HG03064 (cell line): ENCODE data around the gene ABCB11.
"Not testable (repeated sequence)": the region's sequence is repeated elsewhere in the genome, so short reads cannot be mapped to it uniquely, and the experiment has no call there.

Source experiments
- ATAC-seq: cut with Tn5 transposase; IDR thresholded peaks from one replicate; pipeline ENCODE4 v1.9.1; 2021; ENCODE audit warnings: low read depth; ENCODE audit not compliant: unreplicated experiment

ABCB11 gene

DNA sequence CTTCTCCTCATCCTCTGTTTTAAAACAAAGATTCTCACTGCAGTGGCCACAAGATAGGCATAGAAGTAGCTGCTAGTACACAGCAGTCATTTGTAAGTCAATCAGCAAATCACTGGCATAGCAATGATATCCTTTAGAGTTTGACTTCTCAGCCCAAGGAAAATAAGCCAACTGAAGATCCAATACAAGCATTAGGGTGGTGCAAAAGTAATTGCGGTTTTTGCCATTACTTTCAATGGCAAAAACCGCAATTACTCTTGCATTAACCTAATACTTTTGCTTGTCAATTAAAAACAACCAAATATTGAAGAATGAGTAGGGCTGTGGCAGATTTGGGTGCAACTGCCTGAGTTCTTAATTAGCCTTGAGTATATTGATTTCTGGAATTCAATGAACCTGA lies 127.2 kb downstream of the ABCB11 start:
- no peak for ATAC-seq

DNA sequence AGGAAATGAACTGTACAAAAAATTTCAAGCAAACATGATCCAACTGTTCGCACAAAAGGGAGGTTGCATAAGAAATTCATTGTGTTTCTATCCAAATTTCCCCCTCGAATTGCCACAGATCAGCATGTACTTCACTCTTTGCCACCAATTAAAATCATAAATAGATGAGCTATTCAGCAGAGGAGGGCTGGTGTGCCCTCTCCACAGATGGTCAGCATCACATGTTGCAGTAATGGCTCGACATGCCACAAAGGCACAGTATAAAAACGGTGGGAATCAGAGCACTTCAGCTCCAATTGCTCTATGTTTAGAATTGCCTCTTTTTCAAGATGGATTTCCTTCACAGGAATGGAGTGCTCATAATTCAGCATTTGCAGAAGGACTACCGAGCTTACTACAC lies 130.1 kb downstream of the ABCB11 start, which contains the start of gene G6PC2:
Gene G6PC2, plus strand, starts transcription at position 289 of the 400 bp plus-strand sequence. Its CDS starts 41 bp downstream, at position 330.
- no peak for ATAC-seq

DNA sequence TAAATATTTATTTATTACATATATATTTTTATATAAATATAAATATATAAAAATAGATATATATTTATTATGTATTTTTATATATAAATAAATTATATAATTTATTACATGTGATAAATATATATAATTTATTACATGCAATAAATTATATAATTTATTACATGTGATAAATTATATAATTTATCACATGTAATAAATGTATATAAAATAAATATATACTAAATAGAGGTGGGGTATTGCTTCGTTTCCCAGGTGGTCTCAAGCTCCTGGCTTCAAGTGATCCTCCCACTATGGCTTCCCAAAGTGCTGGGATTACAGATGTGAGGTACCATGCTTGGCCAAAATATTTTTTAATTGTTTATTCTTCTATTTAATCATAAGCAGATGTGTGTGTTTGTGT lies 133.7 kb downstream of the ABCB11 start:
- no peak for ATAC-seq

DNA sequence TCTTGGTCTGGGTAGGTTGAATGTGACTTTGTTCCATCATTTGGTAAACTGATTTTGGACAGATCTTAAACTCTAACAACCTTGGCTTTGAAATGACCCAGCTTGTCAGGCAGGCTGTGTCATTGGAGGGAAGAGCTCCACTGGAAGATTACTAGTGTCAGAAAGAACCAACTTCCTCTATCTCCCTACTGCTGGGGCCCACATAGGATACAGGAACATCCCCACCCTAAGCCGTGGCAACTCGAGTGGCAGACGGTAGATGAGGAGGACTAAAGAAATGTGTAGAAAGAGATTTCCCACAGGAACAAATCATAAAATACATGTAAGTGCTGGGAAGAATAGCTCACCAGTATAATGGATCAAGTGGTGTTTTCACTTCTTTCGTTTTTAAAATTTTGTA lies 134.3 kb downstream of the ABCB11 start:
- no peak for ATAC-seq

DNA sequence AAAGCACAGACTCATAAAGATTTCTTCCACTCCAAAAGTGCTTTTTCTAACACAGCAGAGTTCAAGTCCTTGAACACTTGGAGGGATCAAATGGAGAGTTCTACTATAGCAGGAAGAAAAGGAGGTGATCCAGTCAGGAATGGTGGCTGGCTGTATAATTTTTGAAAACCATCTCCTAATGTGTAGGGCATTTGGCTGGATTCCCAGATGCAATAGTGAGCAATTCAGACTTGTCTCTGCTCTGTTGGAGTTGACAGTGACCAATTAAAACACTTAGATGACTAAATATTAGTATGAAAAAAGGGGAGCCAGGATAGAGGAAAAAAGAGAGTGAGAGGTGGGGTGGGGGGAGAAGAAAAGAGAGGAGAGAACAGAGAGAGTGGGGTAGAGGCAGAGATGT lies 135.4 kb downstream of the ABCB11 start:
- ATAC-seq = no peak

DNA sequence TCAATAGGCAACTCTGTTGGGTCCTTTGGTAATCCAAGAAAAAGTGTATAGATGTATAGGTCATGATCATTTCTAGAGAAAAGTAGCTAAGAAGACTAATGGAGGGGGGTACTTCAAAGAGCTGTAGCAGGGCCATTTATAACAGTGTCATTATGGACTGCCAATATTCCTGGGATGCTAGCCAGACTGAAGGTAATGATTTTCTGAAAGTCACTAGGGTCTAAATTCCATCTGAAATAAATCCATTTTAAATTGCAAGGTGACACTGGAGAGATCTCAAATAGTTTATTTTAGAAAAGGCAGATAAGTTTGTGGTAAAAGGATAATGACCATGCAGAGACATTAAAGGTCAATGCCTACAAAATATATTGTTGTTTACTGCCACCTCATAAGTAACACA lies 136.4 kb downstream of the ABCB11 start:
- no peak for ATAC-seq

DNA sequence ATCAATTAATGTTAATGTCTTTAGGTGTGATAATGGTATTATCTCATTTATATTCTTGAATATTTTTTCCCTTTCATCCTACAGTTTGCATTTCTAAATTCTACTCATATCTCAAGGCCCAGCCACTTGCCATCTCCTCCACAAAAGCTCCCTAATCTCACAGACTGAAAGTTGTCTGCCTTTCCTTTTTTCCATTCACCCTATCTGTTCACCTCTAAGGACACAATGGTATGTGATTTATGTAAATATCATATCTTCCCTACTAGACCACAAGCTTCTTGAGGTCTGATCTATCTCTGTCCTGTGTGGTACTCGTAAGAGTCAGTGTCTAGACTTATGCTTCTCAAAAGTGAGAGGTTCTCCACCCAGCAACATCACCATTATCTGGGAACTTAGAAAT lies 137.0 kb downstream of the ABCB11 start:
- ATAC-seq = no peak

DNA sequence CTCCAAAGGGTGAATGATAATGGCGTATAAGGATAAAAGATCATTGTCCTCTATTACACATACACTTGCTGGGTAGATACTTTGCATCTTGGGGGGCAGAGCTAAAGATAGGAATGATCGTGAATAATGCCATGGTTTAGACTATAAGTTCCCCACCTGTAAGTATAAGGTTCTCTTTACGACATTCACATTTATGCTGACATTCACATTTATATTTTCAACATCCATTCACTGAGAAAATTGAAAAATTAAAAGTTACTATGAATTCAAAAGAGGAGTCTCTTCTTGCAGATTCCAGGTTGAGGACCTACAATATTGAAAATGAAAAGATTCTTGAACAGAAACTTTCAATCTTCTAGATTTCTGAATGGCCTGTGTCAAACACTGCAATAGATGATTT lies 138.8 kb downstream of the ABCB11 start:
- ATAC-seq = no peak

DNA sequence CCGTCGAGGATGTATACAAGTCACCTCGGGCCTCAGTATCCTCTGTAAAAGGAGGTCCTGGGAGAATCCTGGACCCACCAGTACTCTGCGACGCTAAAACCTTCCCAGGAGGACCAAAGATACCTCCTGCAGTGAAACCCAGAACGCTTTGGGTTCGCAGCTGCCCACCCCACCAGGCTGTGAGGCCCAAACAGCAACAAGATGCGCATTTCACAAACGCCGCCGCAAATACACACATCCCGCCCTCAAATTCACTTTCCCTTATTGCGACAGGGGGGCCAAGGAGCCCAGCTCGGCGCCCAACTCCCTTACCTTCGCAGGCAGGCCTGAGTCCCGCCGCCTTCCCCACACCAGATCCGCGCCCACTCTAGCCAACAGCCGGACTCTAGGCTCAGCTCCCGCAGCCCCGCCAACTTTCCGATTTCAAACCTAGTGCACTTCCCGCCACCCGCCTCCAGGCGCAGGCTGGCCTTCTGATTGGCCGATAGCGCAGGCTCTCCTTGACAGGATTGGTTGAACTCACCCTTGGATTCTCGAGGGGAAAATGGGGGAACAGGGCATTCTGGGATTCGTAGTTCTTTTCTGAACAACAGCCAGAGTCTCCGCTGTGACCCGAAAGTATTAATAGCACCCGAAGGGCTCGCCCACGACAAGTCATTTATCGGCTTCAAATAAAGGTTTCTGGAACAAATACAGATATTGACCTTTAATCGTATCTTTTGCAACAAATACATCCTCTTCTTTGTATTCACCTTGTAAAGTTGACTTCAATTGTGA lies 140.9 kb downstream of the ABCB11 start, which contains the start of gene SPC25:
Gene SPC25, minus strand, starts transcription at position 425 of the 777 bp plus-strand sequence. CDS start 911 bp downstream, outside the sequence.
- ATAC-seq = peak; percentile 100

DNA sequence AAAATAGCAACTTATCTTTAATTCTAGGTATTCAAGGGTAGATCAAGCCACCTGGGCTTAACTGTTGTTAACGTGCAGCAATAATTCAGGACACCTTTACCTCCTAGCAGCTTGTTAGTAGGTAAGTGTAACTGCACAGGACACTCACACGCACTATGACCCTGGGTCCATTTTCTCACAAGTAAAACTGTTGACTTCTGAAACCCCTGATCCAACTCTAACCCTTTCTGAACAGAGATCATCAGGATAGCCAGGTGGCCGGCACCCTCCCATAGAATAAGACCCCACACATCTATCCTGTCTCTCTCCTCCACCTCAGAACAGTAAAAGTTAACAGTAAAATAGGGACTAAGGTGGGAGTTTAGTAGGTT lies 141.5 kb downstream of the ABCB11 start:
- ATAC-seq = no peak

DNA sequence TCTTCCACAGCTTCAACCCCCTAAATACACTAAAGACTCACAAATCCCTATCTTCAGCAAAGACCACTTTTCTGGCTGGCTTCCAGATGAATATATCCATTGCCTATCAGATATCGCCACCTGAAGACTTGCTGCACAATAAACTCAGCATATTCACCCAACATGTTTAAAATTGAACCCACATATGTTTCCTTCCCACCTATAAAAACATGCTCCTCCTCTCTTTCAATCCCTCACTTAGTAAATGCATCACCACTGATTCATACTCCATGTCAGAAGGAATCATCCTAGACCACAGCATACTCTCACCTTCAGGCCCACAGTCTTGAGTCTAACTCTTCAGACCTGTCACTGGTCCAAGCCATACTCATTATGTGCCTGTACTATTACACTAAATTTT lies 146.1 kb downstream of the ABCB11 start:
- no peak for ATAC-seq

DNA sequence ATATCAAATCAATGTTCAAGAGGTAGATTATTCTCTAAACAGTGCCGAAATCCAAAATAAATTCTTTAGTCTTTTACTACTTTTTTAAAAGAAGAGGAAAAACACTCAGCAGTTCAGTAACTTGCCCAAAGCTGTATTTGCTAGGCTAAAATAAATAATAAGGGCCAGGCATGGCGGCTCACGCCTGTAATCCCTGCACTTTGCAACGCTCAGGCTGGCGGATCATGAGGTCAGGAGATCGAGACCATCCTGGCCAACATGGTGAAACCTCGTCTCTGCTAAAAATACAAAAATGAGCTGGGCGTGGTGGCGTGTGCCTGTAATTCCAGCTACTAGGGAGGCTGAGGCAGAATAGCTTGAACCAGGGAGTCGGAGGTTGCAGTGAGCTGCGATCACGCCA lies 149.0 kb downstream of the ABCB11 start:
- ATAC-seq = not testable (repeated sequence)

DNA sequence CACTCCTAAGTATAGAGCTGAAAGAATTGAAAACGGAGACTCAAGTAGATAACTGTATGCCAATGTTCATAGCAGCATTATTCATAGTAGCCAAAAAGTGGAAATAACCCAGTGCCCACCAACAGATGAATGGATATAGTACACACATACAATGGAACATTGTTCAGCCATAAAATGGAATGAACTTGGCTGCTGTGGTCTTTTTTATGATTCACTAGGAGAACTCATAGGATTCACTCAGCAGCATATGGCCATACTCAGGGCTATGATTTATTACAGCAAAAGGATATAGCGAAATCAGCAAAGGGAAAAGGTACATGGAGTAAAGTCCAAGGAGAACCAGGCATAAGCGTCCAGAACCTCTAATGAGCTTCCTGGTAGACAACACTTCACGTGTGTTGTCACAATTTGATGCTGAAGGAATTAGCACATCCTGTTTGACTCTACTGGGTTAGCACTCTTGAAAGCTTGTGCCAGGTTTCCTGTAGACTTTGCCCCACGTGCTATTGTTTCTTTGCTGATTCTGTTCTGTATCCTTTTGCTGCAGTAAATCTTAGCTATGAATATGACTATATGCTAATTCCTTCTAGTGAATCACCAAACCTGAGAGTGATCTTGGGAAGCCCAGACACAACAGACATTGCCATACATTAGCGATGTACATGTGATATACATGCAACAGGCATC lies 156.6 kb downstream of the ABCB11 start:
- ATAC-seq = no peak

DNA sequence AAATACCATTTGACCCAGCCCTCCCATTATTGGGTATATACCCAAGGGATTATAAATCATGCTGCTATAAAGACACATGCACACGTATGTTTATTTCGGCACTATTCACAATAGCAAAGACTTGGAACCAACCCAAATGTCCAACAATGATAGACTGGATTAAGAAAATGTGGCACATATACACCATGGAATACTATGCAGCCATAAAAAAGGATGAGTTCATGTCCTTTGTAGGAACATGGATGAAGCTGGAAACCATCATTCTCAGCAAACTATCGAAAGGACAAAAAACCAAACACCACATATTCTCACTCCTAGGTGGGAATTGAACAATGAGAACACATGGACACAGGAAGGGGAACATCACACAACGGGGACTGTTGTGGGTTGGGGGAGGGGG lies 160.3 kb downstream of the ABCB11 start:
- not testable (repeated sequence) for ATAC-seq
